GM13977 (cell line): ENCODE results near the gene WNT3.
"Not testable (repeated sequence)": the region's sequence is repeated elsewhere in the genome, so short reads cannot be mapped to it uniquely, and the experiment has no call there.

Source experiments
- DNase-seq: peaks from one replicate; pipeline ENCODE4 v3.0.0; 2012; ENCODE audit warnings: low spot score
- CTCF ChIP-seq: IDR thresholded peaks from 2 replicates; pipeline ENCODE4 v1.5.1; 2012; ENCODE audit warnings: mild to moderate bottlenecking, control low read depth; ENCODE audit not compliant: insufficient read depth; ENCODE audit errors: extremely low read depth, missing control alignments
- in situ Hi-C: fragments of 300-500 bp; cut with MboI; formaldehyde crosslinking; loops from one replicate; pipeline ENCODE4 v1.12.0; 2022; ENCODE audit warnings: low sequenced_read_pairs, low pct_unique_long_range_greater_than_20kb, mixed read lengths, inconsistent platforms; ENCODE audit not compliant: unreplicated experiment

The WNT3 gene

GRCh38 chr17:46850688-46851028 lies 32.2 kb upstream of the WNT3 start:
- no peak for TF ChIP-seq CTCF
- no peak for DNase-seq
- in situ Hi-C loops, result no loop called here

- no peak for TF ChIP-seq CTCF
- in situ Hi-C loops, result no loop called here
- DNase-seq, result no peak
Observed at GRCh38 chr17:46848534-46848933, 30.0 kb upstream of the WNT3 start.

- no peak for DNase-seq
- TF ChIP-seq CTCF, result no peak
- in situ Hi-C loops, result no loop called here
Observed at GRCh38 chr17:46847204-46848191, 29.0 kb upstream of the WNT3 start.

GRCh38 chr17:46842835-46843234 lies 24.3 kb upstream of the WNT3 start:
- no peak for DNase-seq
- TF ChIP-seq CTCF, result peak; percentile 44
- in situ Hi-C loops, result no loop called here

GRCh38 chr17:46841561-46842379 lies 23.3 kb upstream of the WNT3 start:
- peak; percentile 74 for TF ChIP-seq CTCF
- DNase-seq, result peak; percentile 65
- in situ Hi-C loops, result no loop called here

GRCh38 chr17:46840596-46840995 lies 22.1 kb upstream of the WNT3 start:
- in situ Hi-C loops, DNase-seq: not testable (repeated sequence)

- no peak for DNase-seq
- no peak for TF ChIP-seq CTCF
- in situ Hi-C loops, result no loop called here
Observed at GRCh38 chr17:46839211-46839610, 20.7 kb upstream of the WNT3 start.
